ENCODE data around the gene KCTD8. TPM values are rescaled to one million over a fixed set of nuclear protein-coding genes. Genes with fewer than 3 reads are reported as not detected.

KCTD8 gene
- total RNA-seq, 1 experiment from 2014 or later, result not detected

- TF ChIP-seq, protein P1, sequence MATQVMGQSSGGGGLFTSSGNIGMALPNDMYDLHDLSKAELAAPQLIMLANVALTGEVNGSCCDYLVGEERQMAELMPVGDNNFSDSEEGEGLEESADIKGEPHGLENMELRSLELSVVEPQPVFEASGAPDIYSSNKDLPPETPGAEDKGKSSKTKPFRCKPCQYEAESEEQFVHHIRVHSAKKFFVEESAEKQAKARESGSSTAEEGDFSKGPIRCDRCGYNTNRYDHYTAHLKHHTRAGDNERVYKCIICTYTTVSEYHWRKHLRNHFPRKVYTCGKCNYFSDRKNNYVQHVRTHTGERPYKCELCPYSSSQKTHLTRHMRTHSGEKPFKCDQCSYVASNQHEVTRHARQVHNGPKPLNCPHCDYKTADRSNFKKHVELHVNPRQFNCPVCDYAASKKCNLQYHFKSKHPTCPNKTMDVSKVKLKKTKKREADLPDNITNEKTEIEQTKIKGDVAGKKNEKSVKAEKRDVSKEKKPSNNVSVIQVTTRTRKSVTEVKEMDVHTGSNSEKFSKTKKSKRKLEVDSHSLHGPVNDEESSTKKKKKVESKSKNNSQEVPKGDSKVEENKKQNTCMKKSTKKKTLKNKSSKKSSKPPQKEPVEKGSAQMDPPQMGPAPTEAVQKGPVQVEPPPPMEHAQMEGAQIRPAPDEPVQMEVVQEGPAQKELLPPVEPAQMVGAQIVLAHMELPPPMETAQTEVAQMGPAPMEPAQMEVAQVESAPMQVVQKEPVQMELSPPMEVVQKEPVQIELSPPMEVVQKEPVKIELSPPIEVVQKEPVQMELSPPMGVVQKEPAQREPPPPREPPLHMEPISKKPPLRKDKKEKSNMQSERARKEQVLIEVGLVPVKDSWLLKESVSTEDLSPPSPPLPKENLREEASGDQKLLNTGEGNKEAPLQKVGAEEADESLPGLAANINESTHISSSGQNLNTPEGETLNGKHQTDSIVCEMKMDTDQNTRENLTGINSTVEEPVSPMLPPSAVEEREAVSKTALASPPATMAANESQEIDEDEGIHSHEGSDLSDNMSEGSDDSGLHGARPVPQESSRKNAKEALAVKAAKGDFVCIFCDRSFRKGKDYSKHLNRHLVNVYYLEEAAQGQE (IDR thresholded peaks at IDR 0.05; ENCODE audit: low read depth), result no peak
- TF ChIP-seq POLR2AphosphoS5 (IDR thresholded peaks at IDR 0.05; ENCODE audit: low read depth, low read length), result no peak
- TF ChIP-seq, protein P2, sequence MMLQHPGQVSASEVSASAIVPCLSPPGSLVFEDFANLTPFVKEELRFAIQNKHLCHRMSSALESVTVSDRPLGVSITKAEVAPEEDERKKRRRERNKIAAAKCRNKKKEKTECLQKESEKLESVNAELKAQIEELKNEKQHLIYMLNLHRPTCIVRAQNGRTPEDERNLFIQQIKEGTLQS (IDR thresholded peaks at IDR 0.05), result no peak
- TF ChIP-seq EZH2phosphoT487 (IDR thresholded peaks at IDR 0.05; ENCODE audit: borderline replicate concordance), result no peak
- TF ChIP-seq, protein P3, sequence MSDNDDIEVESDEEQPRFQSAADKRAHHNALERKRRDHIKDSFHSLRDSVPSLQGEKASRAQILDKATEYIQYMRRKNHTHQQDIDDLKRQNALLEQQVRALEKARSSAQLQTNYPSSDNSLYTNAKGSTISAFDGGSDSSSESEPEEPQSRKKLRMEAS (IDR thresholded peaks at IDR 0.05), result no peak
- TF ChIP-seq SP1 (IDR thresholded peaks at IDR 0.05; ENCODE audit: low read depth), result no peak
- TF ChIP-seq SRF (IDR thresholded peaks at IDR 0.05; ENCODE audit: low read depth), result no peak
- no peak for TF ChIP-seq POLR2A (IDR thresholded peaks at IDR 0.05; ENCODE audit: borderline replicate concordance, extremely low read depth, insufficient read depth, insufficient read length)
- TF ChIP-seq JUND (IDR thresholded peaks at IDR 0.05), result no peak
Measured at GRCh38 chr4:44479731-44480130, 31.1 kb upstream of the KCTD8 start (continued).

- Histone ChIP-seq H3K9ac (ENCODE audit: low read length) (no peak overlapping the region), H3K27me3 (ENCODE audit: insufficient read depth, low read length) (no peaks in the 10 kb centered on the region), H3K4me1 (ENCODE audit: control insufficient read depth in 1 of 2, insufficient read depth in 2 of 2, low read length in 2 of 2) (no peaks in the 10 kb centered on the region), H3K9me2 (ENCODE audit: insufficient read depth) (no peaks in the 10 kb centered on the region), H3K4me2 (ENCODE audit: low read length) (no peak overlapping the region), H4K20me1 (ENCODE audit: insufficient read depth) (no peaks in the 10 kb centered on the region), H3K9me3 (ENCODE audit: control insufficient read depth in 1 of 2, insufficient read depth in 1 of 2, low read depth in 1 of 2, low read length in 2 of 2) (peaks cover 9 to 16% of the 10 kb centered on the region in 2 experiments; a peak in 2 of 4 replicates), H3K27ac (ENCODE audit: low read depth, low read length) (no peak overlapping the region), H3K79me2 (ENCODE audit: insufficient read depth, low read length) (no peaks in the 10 kb centered on the region), H3K4me3 (replicated peaks in 1 of 2; ENCODE audit: low read depth in 1 of 2, low read length in 2 of 2) (no peak overlapping the region), H2AFZ (ENCODE audit: low read depth, low read length, poor library complexity, severe bottlenecking) (no peak overlapping the region), H3K36me3 (ENCODE audit: control insufficient read depth in 1 of 2, insufficient read depth in 2 of 2, low read length in 2 of 2) (no peaks in the 10 kb centered on the region)
- ATAC-seq, result no peak
- TF ChIP-seq CEBPB (IDR thresholded peaks at IDR 0.05; ENCODE audit: low read depth) (no peak), SIN3A (IDR thresholded peaks at IDR 0.05; ENCODE audit: low read depth) (no peak)
- RAD21 ChIA-PET (ENCODE audit: low non-redundant PET in 1 of 2, low total read pairs in 2 of 2, uncharacterized antibody in 2 of 2, unreplicated experiment in 2 of 2), result no interaction called here
- no TSS peak for BruUV-seq (replicated peaks)
- intact Hi-C loops (cut with micrococcal nuclease), result no loop called here
- CTCF ChIA-PET, result no interaction called here
- POLR2A ChIA-PET, result no interaction called here
- no peak for DNase-seq (ENCODE audit: low read depth, low spot score)
Measured at GRCh38 chr4:44462259-44462658, 13.7 kb upstream of the KCTD8 start.

Data from HCT116 (cell line).